OCI-LY3 (cell line): ENCODE results near the gene ZBTB7C.

Source experiments
- EZH2phosphoT487 ChIP-seq: fragments of 200-600 bp; shearing (Covaris generic); IDR thresholded peaks from 2 replicates; pipeline ENCODE4 v1.6.1; 2018; ENCODE audit warnings: antibody characterized with exemption, mixed run types, low read depth
- TF ChIP-seq, protein P1 (sequence below): fragments of 200-600, 300-600 bp; sonication (generic); IDR thresholded peaks from 2 replicates; pipeline ENCODE4 v1.5.1; 2014; ENCODE audit warnings: antibody characterized with exemption, low read length, low read depth

DNA sequence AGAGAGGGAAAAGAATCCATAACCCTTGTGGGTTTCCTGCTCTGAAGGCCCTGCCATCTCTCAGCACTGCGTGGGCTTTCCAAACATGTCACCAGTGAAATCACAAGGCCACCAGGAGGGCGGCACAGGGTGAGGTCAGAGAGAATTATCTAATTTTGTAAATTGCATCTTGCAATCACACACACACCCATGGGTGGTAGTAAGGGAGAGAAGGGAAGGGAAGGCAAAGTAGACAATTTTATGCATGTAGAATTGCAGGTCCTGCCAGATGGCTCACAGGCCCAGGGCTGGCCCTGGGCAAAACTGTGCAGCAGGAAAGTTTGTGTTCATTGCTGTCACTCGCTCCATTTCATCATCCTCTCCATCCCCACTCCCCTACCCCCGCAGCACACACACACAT lies 21.0 kb upstream of the ZBTB7C start:
- TF ChIP-seq, protein P1, sequence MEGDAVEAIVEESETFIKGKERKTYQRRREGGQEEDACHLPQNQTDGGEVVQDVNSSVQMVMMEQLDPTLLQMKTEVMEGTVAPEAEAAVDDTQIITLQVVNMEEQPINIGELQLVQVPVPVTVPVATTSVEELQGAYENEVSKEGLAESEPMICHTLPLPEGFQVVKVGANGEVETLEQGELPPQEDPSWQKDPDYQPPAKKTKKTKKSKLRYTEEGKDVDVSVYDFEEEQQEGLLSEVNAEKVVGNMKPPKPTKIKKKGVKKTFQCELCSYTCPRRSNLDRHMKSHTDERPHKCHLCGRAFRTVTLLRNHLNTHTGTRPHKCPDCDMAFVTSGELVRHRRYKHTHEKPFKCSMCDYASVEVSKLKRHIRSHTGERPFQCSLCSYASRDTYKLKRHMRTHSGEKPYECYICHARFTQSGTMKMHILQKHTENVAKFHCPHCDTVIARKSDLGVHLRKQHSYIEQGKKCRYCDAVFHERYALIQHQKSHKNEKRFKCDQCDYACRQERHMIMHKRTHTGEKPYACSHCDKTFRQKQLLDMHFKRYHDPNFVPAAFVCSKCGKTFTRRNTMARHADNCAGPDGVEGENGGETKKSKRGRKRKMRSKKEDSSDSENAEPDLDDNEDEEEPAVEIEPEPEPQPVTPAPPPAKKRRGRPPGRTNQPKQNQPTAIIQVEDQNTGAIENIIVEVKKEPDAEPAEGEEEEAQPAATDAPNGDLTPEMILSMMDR = no peak
- TF ChIP-seq EZH2phosphoT487 = no peak
